Measurements from ENCODE around the gene MCEMP1.
A peak's percentile ranks its signal among the peaks of the same experiment; 100 is the strongest.

DNA sequence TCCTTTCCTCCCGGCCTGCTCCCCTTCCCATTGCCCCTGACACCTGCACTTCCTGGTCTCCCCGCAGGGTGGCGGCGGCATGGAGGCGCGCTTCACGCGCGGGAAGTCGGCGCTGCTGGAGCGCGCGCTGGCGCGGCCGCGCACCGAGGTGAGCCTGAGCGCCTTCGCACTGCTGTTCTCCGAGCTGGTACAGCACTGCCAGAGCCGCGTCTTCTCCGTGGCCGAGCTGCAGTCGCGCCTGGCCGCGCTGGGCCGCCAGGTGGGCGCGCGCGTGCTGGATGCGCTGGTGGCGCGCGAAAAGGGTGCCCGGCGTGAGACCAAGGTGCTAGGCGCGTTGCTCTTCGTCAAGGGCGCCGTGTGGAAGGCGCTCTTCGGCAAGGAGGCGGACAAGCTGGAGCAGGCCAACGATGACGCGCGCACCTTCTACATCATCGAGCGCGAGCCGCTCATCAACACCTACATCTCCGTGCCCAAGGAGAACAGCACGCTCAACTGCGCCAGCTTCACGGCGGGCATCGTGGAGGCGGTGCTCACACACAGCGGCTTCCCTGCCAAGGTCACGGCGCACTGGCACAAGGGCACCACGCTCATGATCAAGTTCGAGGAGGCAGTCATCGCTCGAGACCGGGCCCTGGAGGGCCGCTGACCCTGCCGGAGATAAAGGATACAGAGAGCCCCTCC is 5.4 kb downstream of the MCEMP1 start:
- TF ChIP-seq POLR2A (IDR thresholded peaks at IDR 0.05) (no peak), POLR2AphosphoS5 (IDR thresholded peaks at IDR 0.05; ENCODE audit: insufficient read depth in 1 of 2, low read depth in 1 of 2) (no peak)
- TF ChIP-seq, protein P1, sequence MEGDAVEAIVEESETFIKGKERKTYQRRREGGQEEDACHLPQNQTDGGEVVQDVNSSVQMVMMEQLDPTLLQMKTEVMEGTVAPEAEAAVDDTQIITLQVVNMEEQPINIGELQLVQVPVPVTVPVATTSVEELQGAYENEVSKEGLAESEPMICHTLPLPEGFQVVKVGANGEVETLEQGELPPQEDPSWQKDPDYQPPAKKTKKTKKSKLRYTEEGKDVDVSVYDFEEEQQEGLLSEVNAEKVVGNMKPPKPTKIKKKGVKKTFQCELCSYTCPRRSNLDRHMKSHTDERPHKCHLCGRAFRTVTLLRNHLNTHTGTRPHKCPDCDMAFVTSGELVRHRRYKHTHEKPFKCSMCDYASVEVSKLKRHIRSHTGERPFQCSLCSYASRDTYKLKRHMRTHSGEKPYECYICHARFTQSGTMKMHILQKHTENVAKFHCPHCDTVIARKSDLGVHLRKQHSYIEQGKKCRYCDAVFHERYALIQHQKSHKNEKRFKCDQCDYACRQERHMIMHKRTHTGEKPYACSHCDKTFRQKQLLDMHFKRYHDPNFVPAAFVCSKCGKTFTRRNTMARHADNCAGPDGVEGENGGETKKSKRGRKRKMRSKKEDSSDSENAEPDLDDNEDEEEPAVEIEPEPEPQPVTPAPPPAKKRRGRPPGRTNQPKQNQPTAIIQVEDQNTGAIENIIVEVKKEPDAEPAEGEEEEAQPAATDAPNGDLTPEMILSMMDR (IDR thresholded peaks at IDR 0.05) = peak in 1 of 3 experiments; percentile 4
